Measurements from ENCODE around the gene CHRNA1. TPM values are rescaled to one million over a fixed set of nuclear protein-coding genes. Genes with fewer than 3 reads are reported as not detected.

CHRNA1 gene
- total and polyA plus RNA-seq, 9 of the 15 experiments (the other 6 are each of a cell fraction or from before 2014, with no cell fraction given), result not detected

DNA sequence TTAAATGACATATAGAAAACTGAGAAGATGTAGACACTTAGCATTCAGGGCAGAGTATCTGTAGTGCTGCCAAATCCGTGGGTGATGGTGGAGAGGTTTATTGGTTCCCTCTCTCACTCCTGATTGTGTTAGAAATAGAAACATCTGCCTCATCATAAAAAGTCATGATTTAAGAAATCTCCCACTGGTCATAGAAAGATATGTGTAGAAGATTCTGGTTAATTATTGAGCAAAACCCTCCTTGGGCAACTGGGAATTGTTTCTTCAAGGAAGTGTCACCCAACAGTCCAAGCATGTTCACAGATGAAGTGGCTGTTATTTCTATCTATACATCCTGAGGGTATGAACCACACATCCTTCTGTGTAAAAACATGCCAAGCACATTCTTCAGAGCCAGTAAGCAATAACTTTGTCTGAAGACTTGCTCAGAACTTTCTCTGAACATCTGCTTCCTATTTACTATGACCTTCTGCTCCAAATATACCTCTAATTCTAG is 33.6 kb upstream of the CHRNA1 start:
- Histone ChIP-seq H3K79me2 (ENCODE audit: control insufficient read depth, insufficient read depth, low read length) (no peaks in the 10 kb centered on the region), H3K4me1 (replicated peaks in 1 of 2; ENCODE audit: control insufficient read depth in 2 of 2, insufficient read depth in 2 of 2, low read length in 2 of 2) (no peaks in the 10 kb centered on the region), H4K20me1 (replicated peaks; ENCODE audit: control insufficient read depth, insufficient read depth, low read length) (no peaks in the 10 kb centered on the region), H3K9ac (ENCODE audit: insufficient read depth in 1 of 2, low read depth in 2 of 2, low read length in 2 of 2) (no peak overlapping the region), H3K4me2 (ENCODE audit: insufficient read depth, low read length) (no peak overlapping the region), H3K9me3 (replicated peaks; ENCODE audit: control insufficient read depth, insufficient read depth, low read depth, low read length) (no peaks in the 10 kb centered on the region), H3K27ac (ENCODE audit: extremely low read depth, low read depth, low read length) (no peak overlapping the region), H3K36me3 (ENCODE audit: control insufficient read depth, insufficient read depth, low read length) (no peaks in the 10 kb centered on the region), H2AFZ (ENCODE audit: low read depth, low read length) (no peak overlapping the region), H3K27me3 (ENCODE audit: control insufficient read depth in 2 of 2, insufficient read depth in 2 of 2, low read length in 2 of 2) (peaks cover 0 to 12% of the 10 kb centered on the region in 2 experiments; a peak in 2 of 5 replicates), H3K4me3 (no peak overlapping the region), H3K9me1 (ENCODE audit: control insufficient read depth, insufficient read depth, low read length) (no peaks in the 10 kb centered on the region)
- in situ Hi-C loops (cut with MboI) (no loop called here), intact Hi-C loops (cut with micrococcal nuclease) (no loop called here)
- POLR2A ChIA-PET, result interaction anchor here (1.0 kb wide), 1 partner anchor 9 kb away, joined by 3 read pairs; no protein-coding TSS in a partner anchor
- FAIRE-seq, result no peak
- BruUV-seq (replicated peaks), result no TSS peak
- WGBS (ENCODE audit: insufficient coverage, low coverage, missing lambda C conversion rate), result 0% methylated on average over 1 of the region's 1 CpG
- CTCF ChIA-PET (ENCODE audit: low intra/inter-chr PET ratio), result no interaction called here
- no peak for DNase-seq (ENCODE audit: extremely low read depth in 1 of 4, low spot score in 3 of 4)
- no peak for ATAC-seq
- no peak for TF ChIP-seq KAT2B (IDR thresholded peaks at IDR 0.05; ENCODE audit: low read depth, low read length)
- no peak for TF ChIP-seq ZNF311 (CRISPR knock-in tag; IDR thresholded peaks at IDR 0.05)
- TF ChIP-seq ELK1 (CRISPR knock-in tag; IDR thresholded peaks at IDR 0.05), result no peak
- no peak for TF ChIP-seq HDAC1 (IDR thresholded peaks at IDR 0.05)
- TF ChIP-seq SIRT6 (IDR thresholded peaks at IDR 0.05; ENCODE audit: low read depth, low read length), result no peak
- no peak for TF ChIP-seq ZNF780A (CRISPR knock-in tag; IDR thresholded peaks at IDR 0.05)
- TF ChIP-seq KDM5B (IDR thresholded peaks at IDR 0.05; ENCODE audit: insufficient replicate concordance, low read depth, low read length), result no peak
- no peak for TF ChIP-seq CHD1 (IDR thresholded peaks at IDR 0.05; ENCODE audit: low read length)
- no peak for TF ChIP-seq ZNF77 (CRISPR knock-in tag; IDR thresholded peaks at IDR 0.05)
- TF ChIP-seq NFATC3 (IDR thresholded peaks at IDR 0.05), result no peak
- no peak for TF ChIP-seq GATAD2A (IDR thresholded peaks at IDR 0.05)
- TF ChIP-seq, protein P1, sequence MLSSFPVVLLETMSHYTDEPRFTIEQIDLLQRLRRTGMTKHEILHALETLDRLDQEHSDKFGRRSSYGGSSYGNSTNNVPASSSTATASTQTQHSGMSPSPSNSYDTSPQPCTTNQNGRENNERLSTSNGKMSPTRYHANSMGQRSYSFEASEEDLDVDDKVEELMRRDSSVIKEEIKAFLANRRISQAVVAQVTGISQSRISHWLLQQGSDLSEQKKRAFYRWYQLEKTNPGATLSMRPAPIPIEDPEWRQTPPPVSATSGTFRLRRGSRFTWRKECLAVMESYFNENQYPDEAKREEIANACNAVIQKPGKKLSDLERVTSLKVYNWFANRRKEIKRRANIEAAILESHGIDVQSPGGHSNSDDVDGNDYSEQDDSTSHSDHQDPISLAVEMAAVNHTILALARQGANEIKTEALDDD (IDR thresholded peaks at IDR 0.05), result no peak

All from K562 (cell line).